B cell (primary cell): ENCODE data around the gene NOVA1. TPM values are rescaled to one million over a fixed set of nuclear protein-coding genes. Genes with fewer than 3 reads are reported as not detected.
"Not testable (repeated sequence)": the region's sequence is repeated elsewhere in the genome, so short reads cannot be mapped to it uniquely, and the experiment has no call there.

Source experiments
- ATAC-seq: fragments of 200-7000 bp; cut with Tn5 transposase; one replicate; pipeline ENCODE4 v1.10.0; 2021; ENCODE audit warnings: low read depth, mild to moderate bottlenecking, moderate number of reproducible peaks, moderate library complexity
- CTCF ChIA-PET: fragments of 350-600 bp; sonication (Branson Sonifier 250); formaldehyde crosslinking; loops from one replicate; lab custom pipeline; 2021; ENCODE audit warnings: antibody characterized with exemption, inconsistent platforms; lab: Charles Lee
- POLR2A ChIA-PET: fragments of 350-600 bp; sonication (Branson Sonifier 250); formaldehyde crosslinking; loops from one replicate; lab custom pipeline; 2021; ENCODE audit warnings: antibody characterized with exemption; lab: Charles Lee
- DNase-seq: peaks from one replicate; pipeline ENCODE4 v3.0.0; 2013
- H2AFZ ChIP-seq: 2 replicates; pipeline ENCODE4 v1.6.1; 2012; ENCODE audit warnings: mild to moderate bottlenecking, low read depth, low read length; ENCODE audit not compliant: insufficient read depth, poor library complexity, severe bottlenecking
- H3K27ac ChIP-seq, 2 donors: 1 replicate in 1 of 2; 2 replicates in 1 of 2; pipeline ENCODE4 v1.5.1; 2012 to 2013; ENCODE audit warnings: low read length in 2 of 2, mild to moderate bottlenecking in 2 of 2, moderate library complexity in 1 of 2
- H3K27me3 ChIP-seq, 4 experiments: fragments of 200-600 bp in 1 of 4; sonication (generic) in 1 of 4; replicated peaks in 1 of 4; 1 replicate in 2 of 4; 2 replicates in 2 of 4; pipeline versions ENCODE4 v1.6.1 to v1.7.0; 2013 to 2016; ENCODE audit warnings: low read length in 3 of 4, mild to moderate bottlenecking in 2 of 4, mixed read lengths in 1 of 4, moderate library complexity in 1 of 4; ENCODE audit not compliant: insufficient read depth in 4 of 4, control insufficient read depth in 3 of 4; ENCODE audit errors: control extremely low read depth in 1 of 4
- H3K36me3 ChIP-seq, 2 experiments: replicated peaks in 1 of 2; 1 replicate in 1 of 2; 2 replicates in 1 of 2; pipeline versions ENCODE4 v1.6.1 to v1.7.1; 2013; ENCODE audit warnings: low read length in 1 of 2; ENCODE audit not compliant: insufficient read depth in 2 of 2, control insufficient read depth in 1 of 2; ENCODE audit errors: control extremely low read depth in 1 of 2, extremely low read depth in 1 of 2
- H3K4me1 ChIP-seq, 2 donors: fragments of 200-600 bp in 1 of 2; sonication (generic) in 1 of 2; 1 replicate in 1 of 2; 2 replicates in 1 of 2; pipeline versions ENCODE4 v1.5.1 to v1.6.1; 2013 to 2017; ENCODE audit warnings: low read length in 2 of 2; ENCODE audit not compliant: control insufficient read depth in 2 of 2, insufficient read depth in 2 of 2
- H3K4me2 ChIP-seq: replicated peaks from 2 replicates; pipeline ENCODE3; 2012; ENCODE audit warnings: mild to moderate bottlenecking, low read depth, low read length; ENCODE audit not compliant: poor library complexity, severe bottlenecking
- H3K4me3 ChIP-seq, 5 experiments: fragments of 200-600 bp in 1 of 5; sonication (generic) in 1 of 5; 1 replicate in 3 of 5; 2 replicates in 2 of 5; pipeline versions ENCODE4 v1.5.1 to v1.7.0; 2011 to 2016; ENCODE audit warnings: low read length in 4 of 5, mild to moderate bottlenecking in 4 of 5, low read depth in 2 of 5, control low read depth in 1 of 5, moderate library complexity in 1 of 5; ENCODE audit not compliant: insufficient read depth in 1 of 5; ENCODE audit errors: control extremely low read depth in 1 of 5, extremely low read depth in 1 of 5
- H3K79me2 ChIP-seq: fragments of 200-600 bp; sonication (generic); one replicate; pipeline ENCODE4 v1.6.0; 2016; ENCODE audit warnings: low read length; ENCODE audit not compliant: control insufficient read depth, insufficient read depth
- H3K9ac ChIP-seq: fragments of 200-600 bp; sonication (generic); 2 replicates; pipeline ENCODE4 v1.6.1; 2017; ENCODE audit warnings: mild to moderate bottlenecking, low read length, moderate library complexity
- H3K9me3 ChIP-seq, 3 donors: one replicate each; pipeline versions ENCODE4 v1.6.1 to v1.7.1; 2013; ENCODE audit warnings: low read length in 2 of 3; ENCODE audit not compliant: control insufficient read depth in 2 of 3, insufficient read depth in 1 of 3; ENCODE audit errors: control extremely low read depth in 1 of 3
- H4K20me1 ChIP-seq: 2 replicates; pipeline ENCODE4 v1.6.0; 2012; ENCODE audit warnings: mild to moderate bottlenecking, low read length; ENCODE audit not compliant: insufficient read depth, control insufficient read depth, poor library complexity, severe bottlenecking
- H3K27ac Mint-ChIP-seq: one replicate; pipeline ENCODE4 v1.8.0; 2021; ENCODE audit warnings: mixed read lengths
- H3K27me3 Mint-ChIP-seq: one replicate; pipeline ENCODE4 v1.8.0; 2021; ENCODE audit warnings: mixed read lengths
- H3K4me1 Mint-ChIP-seq: one replicate; pipeline ENCODE4 v1.8.0; 2021; ENCODE audit warnings: mixed read lengths
- H3K4me3 Mint-ChIP-seq: one replicate; pipeline ENCODE4 v1.8.0; 2021; ENCODE audit warnings: mixed read lengths
- H3K9me3 Mint-ChIP-seq: one replicate; pipeline ENCODE4 v1.8.0; 2022; ENCODE audit warnings: mixed read lengths; ENCODE audit not compliant: insufficient read depth
- EZH2 ChIP-seq: IDR thresholded peaks from 2 replicates; pipeline ENCODE4 v1.6.1; 2012; ENCODE audit warnings: borderline replicate concordance, low read depth, mild to moderate bottlenecking, moderate library complexity, low read length; ENCODE audit not compliant: insufficient read depth, poor library complexity, severe bottlenecking
- WGBS: methylation state at CpG from one replicate; pipeline ENCODE4 v1.1.5; 2013; ENCODE audit warnings: missing lambda C conversion rate; ENCODE audit not compliant: insufficient coverage; 5-methylcytosine and 5-hydroxymethylcytosine counted together
- intact Hi-C: fragments of 100-400 bp; cut with micrococcal nuclease; formaldehyde crosslinking; loops from one replicate; pipeline ENCODE4 v1.10.0; 2022
- polyA plus RNA-seq: library from polyadenylated mRNA; depleted of rRNA; stranded (reverse); fragments of >200 nt; gene quantifications from 2 replicates; pipeline ENCODE4 v1.2.3, GENCODE V29; 2012
- total RNA-seq, 2 donors: library from RNA; stranded (reverse); fragments of 120-200 nt in 1 of 2; gene quantifications; 1 replicate in 1 of 2; 2 replicates in 1 of 2; pipeline versions ENCODE4 v1.2.3 to v1.2.4, GENCODE V29; 2013 to 2022
- TF ChIP-seq, protein P1 (sequence below): fragments of 200-600 bp; IDR thresholded peaks from one replicate; pipeline ENCODE4 v1.8.0; 2022; ENCODE audit warnings: antibody characterized with exemption, mild to moderate bottlenecking

Gene NOVA1
- total and polyA plus RNA-seq, 2 donors (not counting 1 experiment from before 2014, with no cell fraction given) = not detected

DNA sequence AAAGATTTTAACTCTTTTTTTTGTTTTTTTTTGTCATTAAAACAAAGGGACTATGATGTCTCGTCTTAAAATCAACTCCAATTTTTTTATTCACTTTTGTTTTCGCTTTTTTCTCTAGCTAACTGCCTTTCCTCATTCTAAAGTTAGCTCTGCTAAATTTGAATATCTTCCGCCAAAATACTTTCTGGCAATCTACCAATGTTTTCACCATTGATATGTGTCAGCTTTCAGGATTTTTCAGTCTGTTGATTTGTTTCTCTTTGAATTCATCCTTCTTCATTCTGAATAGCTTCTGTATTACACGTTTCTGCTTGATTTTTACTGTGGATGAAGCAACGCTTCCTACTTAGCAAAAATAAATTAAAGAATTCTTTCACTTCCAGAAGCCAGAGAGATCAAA lies 38.7 kb upstream of the NOVA1 start:
- H3K4me1 ChIP-seq = no peaks in the 10 kb centered on the region
- POLR2A ChIA-PET = no interaction called here
- DNase-seq = no peak
- no peak for ATAC-seq
- H3K4me2 ChIP-seq = no peak overlapping the region
- no peak overlapping the region for H3K4me3 ChIP-seq
- no peaks in the 10 kb centered on the region for H4K20me1 ChIP-seq
- no peaks in the 10 kb centered on the region for H3K79me2 ChIP-seq
- Mint-ChIP-seq H3K27me3 (no peaks in the 10 kb centered on the region), H3K27ac (no peak overlapping the region), H3K9me3 (peaks cover 5% of the 10 kb centered on the region), H3K4me1 (no peaks in the 10 kb centered on the region), H3K4me3 (no peak overlapping the region)
- no peak overlapping the region for H2AFZ ChIP-seq
- intact Hi-C loops = no loop called here
- CTCF ChIA-PET = no interaction called here
- WGBS = no CpG with 5 or more reads among the region's 5 CpGs
- no peak overlapping the region for H3K9ac ChIP-seq
- TF ChIP-seq, protein P1, sequence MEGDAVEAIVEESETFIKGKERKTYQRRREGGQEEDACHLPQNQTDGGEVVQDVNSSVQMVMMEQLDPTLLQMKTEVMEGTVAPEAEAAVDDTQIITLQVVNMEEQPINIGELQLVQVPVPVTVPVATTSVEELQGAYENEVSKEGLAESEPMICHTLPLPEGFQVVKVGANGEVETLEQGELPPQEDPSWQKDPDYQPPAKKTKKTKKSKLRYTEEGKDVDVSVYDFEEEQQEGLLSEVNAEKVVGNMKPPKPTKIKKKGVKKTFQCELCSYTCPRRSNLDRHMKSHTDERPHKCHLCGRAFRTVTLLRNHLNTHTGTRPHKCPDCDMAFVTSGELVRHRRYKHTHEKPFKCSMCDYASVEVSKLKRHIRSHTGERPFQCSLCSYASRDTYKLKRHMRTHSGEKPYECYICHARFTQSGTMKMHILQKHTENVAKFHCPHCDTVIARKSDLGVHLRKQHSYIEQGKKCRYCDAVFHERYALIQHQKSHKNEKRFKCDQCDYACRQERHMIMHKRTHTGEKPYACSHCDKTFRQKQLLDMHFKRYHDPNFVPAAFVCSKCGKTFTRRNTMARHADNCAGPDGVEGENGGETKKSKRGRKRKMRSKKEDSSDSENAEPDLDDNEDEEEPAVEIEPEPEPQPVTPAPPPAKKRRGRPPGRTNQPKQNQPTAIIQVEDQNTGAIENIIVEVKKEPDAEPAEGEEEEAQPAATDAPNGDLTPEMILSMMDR = no peak
- TF ChIP-seq EZH2 = no peak
- H3K36me3 ChIP-seq = no peaks in the 10 kb centered on the region
- H3K27me3 ChIP-seq = no peaks in the 10 kb centered on the region
- no peak overlapping the region for H3K27ac ChIP-seq
- peaks cover 0 to 1% (median 0%) of the 10 kb centered on the region in 3 donors for H3K9me3 ChIP-seq

DNA sequence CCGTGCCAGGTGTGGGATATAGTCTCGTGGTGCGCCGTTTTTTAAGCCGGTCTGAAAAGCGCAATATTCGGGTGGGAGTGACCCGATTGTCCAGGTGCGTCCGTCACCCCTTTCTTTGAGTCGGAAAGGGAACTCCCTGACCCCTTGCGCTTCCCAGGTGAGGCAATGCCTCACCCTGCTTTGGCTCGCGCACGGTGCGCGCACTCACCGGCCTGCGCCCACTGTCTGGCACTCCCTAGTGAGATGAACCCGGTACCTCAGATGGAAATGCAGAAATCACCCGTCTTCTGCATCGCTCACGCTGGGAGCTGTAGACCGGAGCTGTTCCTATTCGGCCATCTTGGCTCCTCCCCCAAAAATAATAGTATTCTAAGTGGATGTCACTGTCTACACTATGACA lies 37.1 kb upstream of the NOVA1 start:
- ATAC-seq, DNase-seq, H3K9me3 Mint-ChIP-seq, intact Hi-C loops, H3K79me2 ChIP-seq, H2AFZ ChIP-seq, H3K4me3 ChIP-seq, H3K36me3 ChIP-seq, POLR2A ChIA-PET, H3K4me1 Mint-ChIP-seq, H3K9me3 ChIP-seq, H3K4me2 ChIP-seq, H3K9ac ChIP-seq, CTCF ChIA-PET, H4K20me1 ChIP-seq, H3K27me3 ChIP-seq, H3K4me1 ChIP-seq, H3K4me3 Mint-ChIP-seq, H3K27ac Mint-ChIP-seq, H3K27ac ChIP-seq, H3K27me3 Mint-ChIP-seq: not testable (repeated sequence)
- WGBS = no CpG with 5 or more reads among the region's 25 CpGs
